Measurements from ENCODE around the gene PDE4A. TPM values are rescaled to one million over a fixed set of nuclear protein-coding genes. Genes with fewer than 3 reads are reported as not detected.
A peak's percentile ranks its signal among the peaks of the same experiment; 100 is the strongest.
"Not testable (repeated sequence)": the region's sequence is repeated elsewhere in the genome, so short reads cannot be mapped to it uniquely, and the experiment has no call there.

Gene PDE4A
- total RNA-seq, 2 donors from 2014 or later = 24.9 to 25.5 TPM

DNA sequence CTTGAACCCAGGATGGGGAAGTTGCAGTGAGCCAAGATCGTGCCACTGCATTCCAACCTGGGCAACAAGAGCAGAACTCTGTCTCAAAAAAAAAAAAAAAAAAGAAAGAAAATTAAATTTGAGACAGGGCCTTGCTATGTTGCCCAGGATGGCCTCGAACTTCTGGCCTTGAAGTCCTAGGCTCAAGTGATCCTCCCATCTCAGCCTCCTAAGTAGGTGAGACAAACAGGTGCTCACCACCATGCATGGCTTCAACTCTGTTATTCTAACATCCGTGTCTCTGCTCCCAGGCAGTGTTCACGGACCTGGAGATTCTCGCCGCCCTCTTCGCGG lies 40.3 kb downstream of the PDE4A start:
- peaks cover 0 to 4% of the 10 kb centered on the region in 2 donors for H3K4me1 ChIP-seq (ENCODE audit: control insufficient read depth in 1 of 2, low read depth in 2 of 2)
- no peaks in the 10 kb centered on the region for H3K27me3 ChIP-seq (replicated peaks; ENCODE audit: insufficient read depth)
- no peaks in the 10 kb centered on the region for H3K9me3 ChIP-seq
- TF ChIP-seq, protein P1, sequence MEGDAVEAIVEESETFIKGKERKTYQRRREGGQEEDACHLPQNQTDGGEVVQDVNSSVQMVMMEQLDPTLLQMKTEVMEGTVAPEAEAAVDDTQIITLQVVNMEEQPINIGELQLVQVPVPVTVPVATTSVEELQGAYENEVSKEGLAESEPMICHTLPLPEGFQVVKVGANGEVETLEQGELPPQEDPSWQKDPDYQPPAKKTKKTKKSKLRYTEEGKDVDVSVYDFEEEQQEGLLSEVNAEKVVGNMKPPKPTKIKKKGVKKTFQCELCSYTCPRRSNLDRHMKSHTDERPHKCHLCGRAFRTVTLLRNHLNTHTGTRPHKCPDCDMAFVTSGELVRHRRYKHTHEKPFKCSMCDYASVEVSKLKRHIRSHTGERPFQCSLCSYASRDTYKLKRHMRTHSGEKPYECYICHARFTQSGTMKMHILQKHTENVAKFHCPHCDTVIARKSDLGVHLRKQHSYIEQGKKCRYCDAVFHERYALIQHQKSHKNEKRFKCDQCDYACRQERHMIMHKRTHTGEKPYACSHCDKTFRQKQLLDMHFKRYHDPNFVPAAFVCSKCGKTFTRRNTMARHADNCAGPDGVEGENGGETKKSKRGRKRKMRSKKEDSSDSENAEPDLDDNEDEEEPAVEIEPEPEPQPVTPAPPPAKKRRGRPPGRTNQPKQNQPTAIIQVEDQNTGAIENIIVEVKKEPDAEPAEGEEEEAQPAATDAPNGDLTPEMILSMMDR (IDR thresholded peaks at IDR 0.05) = no peak
- DNase-seq (ENCODE audit: low spot score) (no peak), ATAC-seq (ENCODE audit: insufficient number of reproducible peaks, low FRiP score, low read depth) (peak; percentile 16)
- H3K36me3 ChIP-seq = peaks cover 3% of the 10 kb centered on the region
- no peak overlapping the region for H3K27ac ChIP-seq
- peak overlapping the region; percentile 44 for H3K4me3 ChIP-seq

GRCh38 chr19:10461047-10461949 lies 41.0 kb downstream of the PDE4A start:
- Histone ChIP-seq H3K27ac (no peak overlapping the region), H3K9me3 (no peaks in the 10 kb centered on the region), H3K36me3 (peaks cover 3% of the 10 kb centered on the region), H3K4me1 (ENCODE audit: control insufficient read depth in 1 of 2, low read depth in 2 of 2) (peaks cover 0 to 4% of the 10 kb centered on the region in 2 donors), H3K27me3 (replicated peaks; ENCODE audit: insufficient read depth) (no peaks in the 10 kb centered on the region), H3K4me3 (peak overlapping the region; percentile 63)
- peak; percentile 89 for DNase-seq (ENCODE audit: low spot score)
- peak; percentile 83 for ATAC-seq (ENCODE audit: insufficient number of reproducible peaks, low FRiP score, low read depth)
- TF ChIP-seq, protein P1 (IDR thresholded peaks at IDR 0.05) = no peak

DNA sequence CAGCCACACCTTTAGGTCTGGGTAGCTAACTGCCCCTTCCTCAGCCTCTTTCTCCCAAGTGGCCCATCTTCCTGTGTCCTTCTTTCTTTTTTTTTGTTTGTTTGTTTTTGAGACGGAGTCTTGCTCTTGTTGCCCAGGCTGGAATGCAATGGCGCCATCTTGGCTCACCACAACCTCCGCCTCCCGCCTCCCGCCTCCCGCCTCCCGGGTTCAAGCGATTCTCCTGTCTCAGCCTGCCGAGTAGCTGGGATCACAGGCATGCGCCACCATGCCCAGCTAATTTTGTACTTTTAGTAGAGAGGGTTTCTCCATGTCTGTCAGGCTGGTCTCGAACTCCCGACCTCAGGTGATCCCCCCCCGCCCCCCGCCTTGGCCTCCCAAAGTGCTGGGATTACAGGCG lies 41.7 kb downstream of the PDE4A start:
- DNase-seq (ENCODE audit: low spot score); H3K36me3 ChIP-seq; H3K4me1 ChIP-seq (ENCODE audit: control insufficient read depth in 1 of 2, low read depth in 2 of 2); H3K4me3 ChIP-seq; H3K9me3 ChIP-seq; H3K27me3 ChIP-seq (replicated peaks; ENCODE audit: insufficient read depth); ATAC-seq (ENCODE audit: insufficient number of reproducible peaks, low FRiP score, low read depth); H3K27ac ChIP-seq: not testable (repeated sequence)

DNA sequence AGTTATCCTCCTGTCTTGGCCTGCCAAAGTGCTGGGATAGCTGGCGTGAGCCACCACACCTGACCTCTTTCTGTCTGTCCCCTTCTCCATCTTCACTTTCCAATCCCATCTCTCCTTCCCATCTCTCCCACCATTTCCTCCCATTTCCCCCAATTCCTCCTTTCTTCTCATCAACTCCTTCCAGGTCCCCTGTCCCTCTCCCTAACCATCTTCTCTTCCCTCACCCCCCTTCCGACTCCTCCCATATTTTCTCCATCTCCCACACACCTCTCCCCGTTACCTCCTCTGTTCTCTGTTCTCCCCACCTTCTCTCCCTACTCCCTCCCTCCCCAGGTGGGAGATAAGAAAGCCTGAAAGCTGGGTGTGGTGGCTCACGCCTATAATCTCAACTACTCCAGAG lies 42.2 kb downstream of the PDE4A start:
- H3K4me3 ChIP-seq = no peak overlapping the region
- H3K27me3 ChIP-seq (replicated peaks; ENCODE audit: insufficient read depth) = no peaks in the 10 kb centered on the region
- no peak overlapping the region for H3K27ac ChIP-seq
- ATAC-seq (ENCODE audit: insufficient number of reproducible peaks, low FRiP score, low read depth) = no peak
- TF ChIP-seq, protein P1 (IDR thresholded peaks at IDR 0.05) = no peak
- peaks cover 0 to 4% of the 10 kb centered on the region in 2 donors for H3K4me1 ChIP-seq (ENCODE audit: control insufficient read depth in 1 of 2, low read depth in 2 of 2)
- no peak for DNase-seq (ENCODE audit: low spot score)
- peaks cover 12% of the 10 kb centered on the region for H3K36me3 ChIP-seq
- no peaks in the 10 kb centered on the region for H3K9me3 ChIP-seq

DNA sequence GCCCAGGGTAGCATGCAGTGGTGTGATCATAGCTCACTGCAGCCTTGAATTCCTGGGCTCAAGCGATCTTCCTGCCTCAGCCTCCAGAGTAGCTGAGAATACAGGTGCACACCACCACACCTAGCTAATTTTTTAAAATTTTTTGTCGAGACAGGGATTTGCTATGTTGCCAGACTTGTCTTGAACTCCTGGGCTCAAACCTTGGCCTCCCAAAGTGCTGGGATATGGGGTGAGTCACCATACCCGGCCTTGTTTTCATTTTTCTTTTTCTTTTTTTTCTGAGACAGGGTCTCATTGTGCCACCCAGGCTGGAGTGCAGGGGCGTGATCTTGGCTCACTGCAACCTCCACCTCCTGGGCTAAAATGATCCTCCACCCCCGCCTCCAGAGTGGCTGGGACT lies 44.1 kb downstream of the PDE4A start:
- H3K27me3 ChIP-seq (replicated peaks; ENCODE audit: insufficient read depth) = no peaks in the 10 kb centered on the region
- ATAC-seq (ENCODE audit: insufficient number of reproducible peaks, low FRiP score, low read depth) = no peak
- peaks cover 0 to 4% of the 10 kb centered on the region in 2 donors for H3K4me1 ChIP-seq (ENCODE audit: control insufficient read depth in 1 of 2, low read depth in 2 of 2)
- no peak overlapping the region for H3K27ac ChIP-seq
- TF ChIP-seq, protein P1 (IDR thresholded peaks at IDR 0.05) = no peak
- DNase-seq (ENCODE audit: low spot score) = no peak
- no peaks in the 10 kb centered on the region for H3K9me3 ChIP-seq
- no peak overlapping the region for H3K4me3 ChIP-seq
- peaks cover 12% of the 10 kb centered on the region for H3K36me3 ChIP-seq

Data from thoracic aorta (tissue), 2 donors.